Measurements from ENCODE around the gene IGFBP7. TPM values are rescaled to one million over a fixed set of nuclear protein-coding genes. Genes with fewer than 3 reads are reported as not detected.

Gene IGFBP7
- total RNA-seq, 4 donors from 2014 or later: 1,415 to 3,184 (median 2,179) TPM

DNA sequence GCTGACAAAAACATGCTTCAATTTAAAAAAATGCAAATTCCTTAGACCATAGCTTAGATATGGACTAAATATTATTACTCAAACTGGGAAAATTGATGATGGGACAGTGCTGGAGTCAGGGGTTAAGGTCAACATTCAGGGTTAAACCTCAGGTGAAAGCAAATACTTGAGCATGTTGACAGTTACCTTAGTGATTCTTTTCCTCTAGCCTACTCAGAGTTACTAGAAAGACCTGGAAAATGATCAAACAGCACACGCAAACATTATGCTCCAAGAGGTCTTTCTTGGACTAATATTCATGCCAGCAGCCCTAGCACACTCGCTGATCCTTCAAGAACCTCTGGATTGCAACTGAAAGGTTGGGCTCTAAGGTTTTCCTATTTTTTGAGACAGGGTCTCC, 10.8 kb downstream of the IGFBP7 start:
- H3K36me3 ChIP-seq: no peaks in the 10 kb centered on the region
- 73 to 74% methylated on average over 2 of the region's 2 CpGs for WGBS, 2 donors
- H3K4me1 ChIP-seq: peaks cover 0 to 95% (median 53%) of the 10 kb centered on the region in 4 donors
- no peaks in the 10 kb centered on the region for H3K9me3 ChIP-seq
- no peak for DNase-seq (ENCODE audit: low spot score in 2 of 2)
- TF ChIP-seq POLR2A (IDR thresholded peaks at IDR 0.05) (no peak), EP300 (IDR thresholded peaks at IDR 0.05) (no peak)
- TF ChIP-seq, protein P1, sequence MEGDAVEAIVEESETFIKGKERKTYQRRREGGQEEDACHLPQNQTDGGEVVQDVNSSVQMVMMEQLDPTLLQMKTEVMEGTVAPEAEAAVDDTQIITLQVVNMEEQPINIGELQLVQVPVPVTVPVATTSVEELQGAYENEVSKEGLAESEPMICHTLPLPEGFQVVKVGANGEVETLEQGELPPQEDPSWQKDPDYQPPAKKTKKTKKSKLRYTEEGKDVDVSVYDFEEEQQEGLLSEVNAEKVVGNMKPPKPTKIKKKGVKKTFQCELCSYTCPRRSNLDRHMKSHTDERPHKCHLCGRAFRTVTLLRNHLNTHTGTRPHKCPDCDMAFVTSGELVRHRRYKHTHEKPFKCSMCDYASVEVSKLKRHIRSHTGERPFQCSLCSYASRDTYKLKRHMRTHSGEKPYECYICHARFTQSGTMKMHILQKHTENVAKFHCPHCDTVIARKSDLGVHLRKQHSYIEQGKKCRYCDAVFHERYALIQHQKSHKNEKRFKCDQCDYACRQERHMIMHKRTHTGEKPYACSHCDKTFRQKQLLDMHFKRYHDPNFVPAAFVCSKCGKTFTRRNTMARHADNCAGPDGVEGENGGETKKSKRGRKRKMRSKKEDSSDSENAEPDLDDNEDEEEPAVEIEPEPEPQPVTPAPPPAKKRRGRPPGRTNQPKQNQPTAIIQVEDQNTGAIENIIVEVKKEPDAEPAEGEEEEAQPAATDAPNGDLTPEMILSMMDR (IDR thresholded peaks at IDR 0.05): no peak
- no peak overlapping the region for H3K4me3 ChIP-seq
- H3K27me3 ChIP-seq: no peaks in the 10 kb centered on the region
- peak overlapping the region in 3 of 4 donors; percentile 32 to 87 (median 81) for H3K27ac ChIP-seq

DNA sequence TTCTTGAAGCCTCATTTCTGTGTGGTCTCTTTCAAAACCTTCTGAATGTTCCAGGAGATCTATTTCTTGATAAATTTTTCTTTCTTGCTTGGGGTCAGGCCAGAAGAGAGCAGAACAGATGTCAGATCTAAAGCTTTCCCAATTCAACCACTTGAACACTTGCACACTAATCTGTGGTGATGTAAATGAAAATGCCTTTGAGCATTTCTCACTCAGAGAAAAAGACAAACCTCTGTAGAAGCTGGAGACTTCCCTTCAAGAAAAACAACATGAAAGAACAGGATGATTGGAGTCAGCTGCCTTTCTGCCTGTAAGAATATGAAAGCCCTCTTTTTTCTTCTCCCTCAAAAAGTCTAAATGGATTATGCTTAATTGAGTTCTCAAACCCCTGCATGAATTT, 11.2 kb downstream of the IGFBP7 start:
- DNase-seq (ENCODE audit: low spot score in 2 of 2): no peak
- Histone ChIP-seq H3K9me3 (no peaks in the 10 kb centered on the region), H3K4me3 (no peak overlapping the region), H3K36me3 (no peaks in the 10 kb centered on the region), H3K4me1 (peaks cover 0 to 95% (median 54%) of the 10 kb centered on the region in 4 donors), H3K27ac (peak overlapping the region in 3 of 4 donors; percentile 32 to 87 (median 81)), H3K27me3 (no peaks in the 10 kb centered on the region)
- TF ChIP-seq POLR2A (IDR thresholded peaks at IDR 0.05): no peak
- TF ChIP-seq EP300 (IDR thresholded peaks at IDR 0.05): peak in 1 of 2 donors; percentile 57

DNA sequence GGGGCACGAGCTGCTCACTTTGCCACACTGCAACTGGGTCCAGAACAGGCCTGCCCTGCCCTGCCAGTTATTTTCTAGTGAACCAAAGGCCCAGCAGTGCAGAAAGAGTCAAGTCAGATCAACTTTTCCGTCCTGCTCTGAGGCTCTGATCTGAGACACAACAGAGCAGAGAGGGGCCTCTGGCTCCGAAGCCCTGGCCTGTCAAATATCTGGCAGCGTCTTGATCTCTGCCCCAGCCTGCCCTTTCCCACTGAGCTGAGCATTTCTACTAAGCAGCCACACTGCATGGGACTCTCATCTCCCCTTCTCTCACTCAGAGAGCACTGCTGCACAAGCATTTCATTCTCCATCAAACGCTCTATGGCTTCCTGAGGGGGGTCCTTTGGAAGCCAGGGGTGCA, 11.8 kb downstream of the IGFBP7 start:
- Histone ChIP-seq H3K27me3 (no peaks in the 10 kb centered on the region), H3K27ac (peak overlapping the region; percentile 1 to 87 (median 63)), H3K4me1 (peaks cover 0 to 95% (median 54%) of the 10 kb centered on the region in 4 donors), H3K36me3 (no peaks in the 10 kb centered on the region), H3K4me3 (no peak overlapping the region), H3K9me3 (no peaks in the 10 kb centered on the region)
- TF ChIP-seq EP300 (IDR thresholded peaks at IDR 0.05) (no peak), POLR2A (IDR thresholded peaks at IDR 0.05) (no peak)
- TF ChIP-seq, protein P1 (IDR thresholded peaks at IDR 0.05): no peak
- DNase-seq (ENCODE audit: low spot score in 2 of 2): no peak
- WGBS, 2 donors: 18 to 36% methylated on average over 5 of the region's 5 CpGs

DNA sequence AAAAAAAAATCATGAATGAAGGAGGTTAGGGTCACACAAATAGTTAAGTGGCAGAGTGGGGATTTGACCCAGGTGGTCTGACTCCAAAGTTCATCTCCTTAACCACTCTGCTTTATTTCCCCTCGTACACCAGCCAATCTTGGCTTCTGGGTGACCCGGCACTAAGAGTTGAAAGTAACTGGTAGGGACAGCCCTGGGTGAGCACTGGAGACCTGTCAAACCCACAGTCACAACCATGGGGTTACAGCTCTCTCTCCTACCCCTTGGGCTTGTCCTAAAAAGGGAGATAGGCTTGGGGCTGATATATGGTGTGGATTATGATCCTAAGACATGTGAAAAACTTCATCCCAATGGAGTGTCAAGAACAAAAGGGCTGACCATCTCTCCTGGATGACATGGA, 12.5 kb downstream of the IGFBP7 start:
- Histone ChIP-seq H3K36me3 (no peaks in the 10 kb centered on the region), H3K4me1 (peaks cover 0 to 95% (median 47%) of the 10 kb centered on the region in 4 donors), H3K4me3 (no peak overlapping the region), H3K27ac (peak overlapping the region in 3 of 4 donors; percentile 45 to 87 (median 81)), H3K9me3 (no peaks in the 10 kb centered on the region), H3K27me3 (no peaks in the 10 kb centered on the region)
- TF ChIP-seq EP300 (IDR thresholded peaks at IDR 0.05): no peak
- TF ChIP-seq, protein P1 (IDR thresholded peaks at IDR 0.05): no peak
- no peak for TF ChIP-seq POLR2A (IDR thresholded peaks at IDR 0.05)
- WGBS, 2 donors: 79 to 80% methylated on average over 2 of the region's 2 CpGs
- no peak for DNase-seq (ENCODE audit: low spot score in 2 of 2)

DNA sequence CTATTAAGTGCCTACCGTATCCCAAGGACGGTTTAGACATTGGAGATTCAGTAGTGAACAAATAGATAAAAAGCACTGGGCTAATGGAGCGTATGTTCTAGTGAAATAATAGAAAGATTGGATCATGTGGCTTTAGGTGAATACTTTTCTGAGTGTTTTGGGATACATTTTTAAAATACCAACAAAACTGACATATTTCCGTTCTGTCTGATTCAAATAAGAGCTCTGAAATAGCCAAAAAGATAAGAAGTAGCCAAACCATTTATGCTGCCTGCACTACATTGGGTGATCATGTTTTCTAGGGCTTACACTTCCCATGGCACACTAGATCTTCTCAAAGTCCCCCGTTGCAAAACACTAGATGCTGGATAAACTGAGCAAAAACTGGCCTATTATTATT, 14.2 kb downstream of the IGFBP7 start:
- Histone ChIP-seq H3K4me1 (peaks cover 0 to 89% (median 40%) of the 10 kb centered on the region in 4 donors), H3K9me3 (no peaks in the 10 kb centered on the region), H3K36me3 (no peaks in the 10 kb centered on the region), H3K27me3 (no peaks in the 10 kb centered on the region), H3K27ac (peak overlapping the region in 1 of 4 donors; percentile 23), H3K4me3 (no peak overlapping the region)
- TF ChIP-seq POLR2A (IDR thresholded peaks at IDR 0.05) (no peak), EP300 (IDR thresholded peaks at IDR 0.05) (no peak)
- TF ChIP-seq, protein P1 (IDR thresholded peaks at IDR 0.05): no peak
- 67 to 71% methylated on average over 5 of the region's 5 CpGs for WGBS, 2 donors
- DNase-seq (ENCODE audit: low spot score in 2 of 2): no peak

DNA sequence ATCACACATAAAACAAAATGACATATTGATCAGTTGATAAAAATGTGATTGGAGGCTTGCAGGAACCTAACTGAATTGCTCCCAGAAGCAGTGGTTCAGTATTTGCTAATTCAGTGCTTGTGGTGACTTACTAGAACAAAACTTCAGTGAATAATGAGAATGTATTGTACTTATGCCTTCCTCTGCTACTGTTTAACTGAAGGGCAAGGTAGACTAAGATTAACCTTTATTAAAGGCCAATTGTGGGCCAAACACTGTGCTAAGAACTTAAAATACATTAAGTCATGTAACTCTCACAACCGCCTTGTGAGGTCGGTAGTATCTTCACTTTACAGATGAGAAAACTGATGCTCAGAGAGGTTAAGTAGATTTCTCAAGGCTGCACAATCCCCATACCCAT, 14.9 kb downstream of the IGFBP7 start:
- Histone ChIP-seq H3K36me3 (no peaks in the 10 kb centered on the region), H3K27me3 (no peaks in the 10 kb centered on the region), H3K9me3 (no peaks in the 10 kb centered on the region), H3K27ac (peak overlapping the region in 2 of 4 donors; percentile 3 to 23), H3K4me3 (no peak overlapping the region), H3K4me1 (peaks cover 0 to 83% (median 39%) of the 10 kb centered on the region in 4 donors)
- no peak for DNase-seq (ENCODE audit: low spot score in 2 of 2)
- WGBS, 2 donors: 89 to 91% methylated on average over 2 of the region's 2 CpGs
- TF ChIP-seq, protein P1 (IDR thresholded peaks at IDR 0.05): no peak
- no peak for TF ChIP-seq POLR2A (IDR thresholded peaks at IDR 0.05)
- no peak for TF ChIP-seq EP300 (IDR thresholded peaks at IDR 0.05)
